Measurements from ENCODE around the gene TLL1. TPM values are rescaled to one million over a fixed set of nuclear protein-coding genes. Genes with fewer than 3 reads are reported as not detected.

Gene TLL1
- total RNA-seq, 1 experiment from 2014 or later = 14.3 TPM

DNA sequence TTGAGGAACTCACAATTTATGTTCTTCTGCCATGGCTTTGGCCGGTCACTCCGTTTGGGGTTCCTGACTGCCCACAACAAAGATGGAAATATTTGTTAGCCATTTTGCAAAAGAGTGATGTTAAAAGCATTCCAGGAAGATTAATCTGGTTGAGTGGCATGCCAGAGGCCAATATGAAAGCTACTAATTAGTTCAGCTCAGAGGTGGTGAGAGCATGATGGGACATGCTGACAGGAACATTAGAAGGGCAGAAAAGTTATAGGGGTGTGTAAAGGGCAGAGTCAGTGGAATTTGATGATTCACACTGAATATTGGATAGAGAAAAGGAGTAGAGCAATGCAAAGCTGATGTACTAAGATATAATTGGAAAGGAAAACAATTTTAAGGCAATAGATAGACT is 94.4 kb downstream of the TLL1 start:
- TF ChIP-seq, protein P1, sequence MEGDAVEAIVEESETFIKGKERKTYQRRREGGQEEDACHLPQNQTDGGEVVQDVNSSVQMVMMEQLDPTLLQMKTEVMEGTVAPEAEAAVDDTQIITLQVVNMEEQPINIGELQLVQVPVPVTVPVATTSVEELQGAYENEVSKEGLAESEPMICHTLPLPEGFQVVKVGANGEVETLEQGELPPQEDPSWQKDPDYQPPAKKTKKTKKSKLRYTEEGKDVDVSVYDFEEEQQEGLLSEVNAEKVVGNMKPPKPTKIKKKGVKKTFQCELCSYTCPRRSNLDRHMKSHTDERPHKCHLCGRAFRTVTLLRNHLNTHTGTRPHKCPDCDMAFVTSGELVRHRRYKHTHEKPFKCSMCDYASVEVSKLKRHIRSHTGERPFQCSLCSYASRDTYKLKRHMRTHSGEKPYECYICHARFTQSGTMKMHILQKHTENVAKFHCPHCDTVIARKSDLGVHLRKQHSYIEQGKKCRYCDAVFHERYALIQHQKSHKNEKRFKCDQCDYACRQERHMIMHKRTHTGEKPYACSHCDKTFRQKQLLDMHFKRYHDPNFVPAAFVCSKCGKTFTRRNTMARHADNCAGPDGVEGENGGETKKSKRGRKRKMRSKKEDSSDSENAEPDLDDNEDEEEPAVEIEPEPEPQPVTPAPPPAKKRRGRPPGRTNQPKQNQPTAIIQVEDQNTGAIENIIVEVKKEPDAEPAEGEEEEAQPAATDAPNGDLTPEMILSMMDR (conservative IDR thresholded peaks at IDR 0.05; ENCODE audit: low read depth, low read length) = no peak
- TF ChIP-seq EZH2 (IDR thresholded peaks at IDR 0.05; ENCODE audit: borderline replicate concordance, low read depth, low read length, poor library complexity, severe bottlenecking) = no peak
- Histone ChIP-seq H3K27ac (ENCODE audit: low read depth, low read length, poor library complexity, severe bottlenecking) (no peak overlapping the region), H3K4me1 (ENCODE audit: insufficient read depth, low read length, poor library complexity, severe bottlenecking) (no peaks in the 10 kb centered on the region), H3K36me3 (ENCODE audit: insufficient read depth, low read length, poor library complexity, severe bottlenecking) (no peaks in the 10 kb centered on the region), H3K9me3 (ENCODE audit: low read depth, low read length, poor library complexity, severe bottlenecking) (no peaks in the 10 kb centered on the region), H3K27me3 (replicated peaks; ENCODE audit: insufficient read depth, low read depth, low read length, poor library complexity) (no peaks in the 10 kb centered on the region), H3K4me3 (ENCODE audit: low read depth, low read length, poor library complexity, severe bottlenecking) (no peak overlapping the region)
- POLR2A ChIA-PET (ENCODE audit: low non-redundant PET) = no interaction called here
- intact Hi-C loops (cut with micrococcal nuclease; ENCODE audit: unreplicated experiment) = no loop called here
- BruUV-seq (replicated peaks) = no TSS peak
- DNase-seq (ENCODE audit: low spot score) = no peak
- CTCF ChIA-PET = no interaction called here

DNA sequence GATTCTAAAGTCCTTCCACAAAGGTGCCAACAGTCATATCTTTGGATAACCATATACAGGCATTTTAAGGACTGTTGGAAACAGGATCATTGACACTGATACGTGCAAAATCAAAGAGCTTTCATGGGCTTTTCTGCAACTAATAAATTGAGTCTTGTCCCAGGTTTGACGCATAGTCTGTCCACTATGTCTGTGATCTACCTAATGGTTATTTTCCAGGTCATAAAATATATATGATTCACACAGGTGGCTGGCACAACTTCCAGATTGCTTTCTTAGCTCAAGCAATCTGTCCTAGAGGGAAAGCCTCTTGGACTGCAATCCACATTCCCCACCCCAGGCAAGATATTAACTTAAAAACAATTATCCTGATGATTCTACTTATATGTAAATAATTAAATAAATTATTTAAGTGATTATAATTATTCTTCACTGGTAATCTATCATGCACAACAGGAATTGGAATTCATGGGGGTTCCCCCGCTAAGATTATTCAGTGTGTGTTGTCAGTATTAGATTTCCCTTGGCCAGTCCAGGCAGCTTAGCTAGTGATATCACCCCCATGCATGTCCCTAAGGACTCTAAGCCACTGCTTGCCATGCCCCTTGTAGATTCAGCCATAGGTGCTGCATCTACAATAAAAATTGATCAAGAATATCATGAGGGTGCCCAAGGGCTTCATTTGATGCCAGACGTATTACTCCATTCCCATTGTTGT is 97.8 kb downstream of the TLL1 start:
- intact Hi-C loops (cut with micrococcal nuclease; ENCODE audit: unreplicated experiment) = no loop called here

DNA sequence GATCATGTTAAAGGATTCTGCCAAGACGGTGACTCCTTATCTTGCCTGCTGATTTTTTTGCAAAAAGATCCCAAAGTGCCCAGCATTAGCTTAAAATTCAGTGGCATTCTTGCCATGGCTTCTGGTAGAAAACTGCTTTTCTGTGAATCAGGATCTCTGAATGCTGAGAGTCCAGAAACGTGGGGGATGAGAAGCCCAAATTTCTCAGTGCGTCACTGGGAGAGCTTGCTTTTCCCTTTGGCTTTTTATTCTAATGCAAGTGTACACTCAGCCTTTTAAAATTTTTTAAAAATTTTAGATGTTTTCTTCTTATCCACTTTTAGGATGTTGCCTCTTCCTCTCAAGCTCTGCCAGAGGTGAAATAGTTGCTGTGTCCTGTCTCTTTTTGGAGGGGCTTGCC is 98.4 kb downstream of the TLL1 start:
- POLR2A ChIA-PET (ENCODE audit: low non-redundant PET) = no interaction called here
- intact Hi-C loops (cut with micrococcal nuclease; ENCODE audit: unreplicated experiment) = no loop called here

More for the DNA sequence above, 97.8 kb downstream of the TLL1 start:
- Histone ChIP-seq H3K4me3 (ENCODE audit: low read depth, low read length, poor library complexity, severe bottlenecking) (no peak overlapping the region), H3K27me3 (replicated peaks; ENCODE audit: insufficient read depth, low read depth, low read length, poor library complexity) (no peaks in the 10 kb centered on the region), H3K36me3 (ENCODE audit: insufficient read depth, low read length, poor library complexity, severe bottlenecking) (no peaks in the 10 kb centered on the region), H3K9me3 (ENCODE audit: low read depth, low read length, poor library complexity, severe bottlenecking) (no peaks in the 10 kb centered on the region), H3K4me1 (ENCODE audit: insufficient read depth, low read length, poor library complexity, severe bottlenecking) (no peaks in the 10 kb centered on the region), H3K27ac (ENCODE audit: low read depth, low read length, poor library complexity, severe bottlenecking) (no peak overlapping the region)
- TF ChIP-seq, protein P1 (conservative IDR thresholded peaks at IDR 0.05; ENCODE audit: low read depth, low read length) = no peak
- TF ChIP-seq EZH2 (IDR thresholded peaks at IDR 0.05; ENCODE audit: borderline replicate concordance, low read depth, low read length, poor library complexity, severe bottlenecking) = no peak
- BruUV-seq (replicated peaks) = no TSS peak
- POLR2A ChIA-PET (ENCODE audit: low non-redundant PET) = no interaction called here
- no peak for DNase-seq (ENCODE audit: low spot score)
- CTCF ChIA-PET = no interaction called here

More for the DNA sequence above, 98.4 kb downstream of the TLL1 start:
- H3K27ac ChIP-seq (ENCODE audit: low read depth, low read length, poor library complexity, severe bottlenecking) = no peak overlapping the region
- H3K36me3 ChIP-seq (ENCODE audit: insufficient read depth, low read length, poor library complexity, severe bottlenecking) = no peaks in the 10 kb centered on the region
- TF ChIP-seq EZH2 (IDR thresholded peaks at IDR 0.05; ENCODE audit: borderline replicate concordance, low read depth, low read length, poor library complexity, severe bottlenecking) = no peak
- TF ChIP-seq, protein P1 (conservative IDR thresholded peaks at IDR 0.05; ENCODE audit: low read depth, low read length) = no peak
- no peak for DNase-seq (ENCODE audit: low spot score)
- H3K9me3 ChIP-seq (ENCODE audit: low read depth, low read length, poor library complexity, severe bottlenecking) = no peaks in the 10 kb centered on the region
- no TSS peak for BruUV-seq (replicated peaks)
- H3K4me3 ChIP-seq (ENCODE audit: low read depth, low read length, poor library complexity, severe bottlenecking) = no peak overlapping the region
- CTCF ChIA-PET = no interaction called here
- H3K4me1 ChIP-seq (ENCODE audit: insufficient read depth, low read length, poor library complexity, severe bottlenecking) = no peaks in the 10 kb centered on the region
- H3K27me3 ChIP-seq (replicated peaks; ENCODE audit: insufficient read depth, low read depth, low read length, poor library complexity) = no peaks in the 10 kb centered on the region
